Frontal cortex (tissue), 4 donors: ENCODE measurements around the gene MRPL50. TPM values are rescaled to one million over a fixed set of nuclear protein-coding genes. Genes with fewer than 3 reads are reported as not detected.

Source experiments
- DNase-seq, 2 donors: peaks; one replicate each; pipeline ENCODE4 v3.0.0; 2012; ENCODE audit warnings: low spot score in 2 of 2
- FAIRE-seq: peaks from 2 replicates; lab custom pipeline; 2012; peaks lifted over from hg19 to GRCh38; lab: Jason Lieb, UNC
- total RNA-seq: library from RNA; depleted of rRNA; stranded (reverse); fragments of >200 nt; gene quantifications from one replicate; pipeline ENCODE4 v1.2.3, GENCODE V29; 2014
- donor health status: control.
- donor health status: control.
- donor health status: control.

The MRPL50 gene
- 56.3 TPM for total RNA-seq

GRCh38 chr9:101398068-101398929, at the start of gene MRPL50, which contains the start of gene ZNF189:
MRPL50 (minus strand) TSS chr9:101398618; CDS start chr9:101398592, 26 bp downstream.
ZNF189 (plus strand) TSS chr9:101398851; CDS start chr9:101399157, 306 bp downstream.
- peak; percentile 72 to 85 for DNase-seq
- FAIRE-seq = peak; percentile 55

DNA sequence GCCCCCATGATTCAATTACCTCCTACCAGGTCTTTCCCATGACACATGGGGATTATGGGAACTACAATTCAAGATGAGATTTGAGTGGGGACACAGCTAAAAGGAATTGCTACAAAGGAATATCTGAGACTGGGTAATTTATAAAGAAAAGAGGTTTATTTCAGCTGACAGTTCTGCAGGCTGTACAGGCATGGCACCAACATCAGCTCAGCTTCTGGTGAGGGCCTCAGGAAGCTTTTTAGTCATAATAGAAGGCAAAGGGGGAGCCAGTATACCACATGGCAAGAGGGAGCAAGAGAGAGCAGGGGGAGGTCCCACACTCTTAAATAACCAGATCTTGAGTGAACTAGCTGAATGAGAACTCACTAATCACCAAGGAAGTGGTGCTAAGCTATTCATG, 48.3 kb upstream of the MRPL50 start:
- DNase-seq (no peak), FAIRE-seq (no peak)

GRCh38 chr9:101445353-101446029, 47.1 kb upstream of the MRPL50 start:
- FAIRE-seq (no peak), DNase-seq (no peak)

- FAIRE-seq = no peak
- no peak for DNase-seq
These were observed 45.0 kb upstream of the MRPL50 start for GRCh38 chr9:101443364-101443771.

GRCh38 chr9:101442736-101443135, 44.3 kb upstream of the MRPL50 start:
- no peak for FAIRE-seq
- DNase-seq = no peak

GRCh38 chr9:101442318-101442717, 43.9 kb upstream of the MRPL50 start:
- DNase-seq (no peak), FAIRE-seq (no peak)

DNA sequence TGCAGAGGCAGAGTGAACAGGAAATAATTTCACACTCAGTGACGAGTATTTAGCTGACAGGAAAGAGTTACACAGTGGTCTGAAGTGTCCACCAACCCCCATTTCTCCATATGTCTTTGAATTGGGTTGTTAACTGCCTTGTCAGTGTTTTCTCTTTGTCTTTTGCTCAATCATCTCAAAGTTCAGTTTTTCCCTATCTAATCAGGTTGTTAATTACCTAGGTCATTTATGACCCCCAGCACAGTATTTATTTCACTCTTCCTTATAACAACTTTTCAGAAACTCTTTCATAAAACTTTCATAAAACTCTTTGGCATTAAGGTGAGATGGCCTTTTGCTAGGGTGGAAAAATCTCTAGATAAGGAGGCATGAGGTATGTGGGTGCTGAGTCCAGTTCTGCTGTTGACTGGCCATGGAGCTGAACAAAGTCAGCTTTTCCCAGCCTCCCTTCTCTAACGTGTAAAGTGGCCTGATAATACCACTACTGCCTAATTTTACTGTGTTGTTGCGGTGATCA, 42.4 kb upstream of the MRPL50 start:
- DNase-seq (no peak), FAIRE-seq (no peak)

DNA sequence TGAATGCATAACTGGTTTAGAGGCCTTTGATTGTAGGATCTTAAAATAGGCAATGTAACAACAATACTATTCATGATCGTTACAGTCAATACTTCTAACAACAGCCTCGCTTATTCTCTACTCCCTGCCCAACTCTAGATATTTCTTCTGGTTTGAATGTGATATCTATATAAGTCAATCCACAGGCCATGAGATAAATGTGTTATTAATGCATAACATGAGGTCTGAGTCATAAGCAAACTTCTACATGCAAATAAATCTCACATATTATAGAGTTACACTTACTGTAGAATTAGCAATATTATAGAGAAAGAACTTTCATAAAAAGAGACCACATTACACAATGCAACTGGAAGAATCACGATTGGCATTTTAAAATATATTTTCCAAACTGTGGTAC, 40.1 kb upstream of the MRPL50 start:
- DNase-seq (no peak), FAIRE-seq (no peak)

GRCh38 chr9:101437806-101438232, 39.4 kb upstream of the MRPL50 start:
- FAIRE-seq (no peak), DNase-seq (no peak)

DNA sequence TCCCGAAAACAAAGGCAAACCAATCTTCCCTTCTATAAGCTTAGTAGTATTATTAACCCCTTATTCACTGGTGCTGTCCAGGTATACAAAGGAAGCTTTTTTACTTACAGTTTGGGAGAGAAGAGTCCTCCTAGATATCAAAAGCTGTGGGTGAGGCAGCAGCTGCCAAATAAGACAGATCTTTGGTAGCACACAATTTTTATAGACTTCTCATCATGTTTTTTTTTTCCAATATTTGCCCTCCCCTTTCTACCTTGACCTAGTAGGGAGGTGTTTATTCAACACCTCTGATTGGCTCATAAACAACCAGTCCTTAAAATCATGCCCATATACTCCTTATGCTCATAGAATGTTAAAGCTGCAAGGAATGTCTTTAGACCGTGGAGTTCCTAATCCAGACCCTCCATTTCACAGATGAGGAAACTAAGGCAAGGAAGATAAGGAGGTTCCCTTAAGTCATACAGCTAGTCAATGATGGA, 37.2 kb upstream of the MRPL50 start, which contains the start of gene ALDOB:
TSS of gene ALDOB (minus strand) at position 174 of the 479 bp plus-strand sequence. CDS start 4,887 bp downstream, outside the sequence.
- no peak for FAIRE-seq
- DNase-seq = no peak

DNA sequence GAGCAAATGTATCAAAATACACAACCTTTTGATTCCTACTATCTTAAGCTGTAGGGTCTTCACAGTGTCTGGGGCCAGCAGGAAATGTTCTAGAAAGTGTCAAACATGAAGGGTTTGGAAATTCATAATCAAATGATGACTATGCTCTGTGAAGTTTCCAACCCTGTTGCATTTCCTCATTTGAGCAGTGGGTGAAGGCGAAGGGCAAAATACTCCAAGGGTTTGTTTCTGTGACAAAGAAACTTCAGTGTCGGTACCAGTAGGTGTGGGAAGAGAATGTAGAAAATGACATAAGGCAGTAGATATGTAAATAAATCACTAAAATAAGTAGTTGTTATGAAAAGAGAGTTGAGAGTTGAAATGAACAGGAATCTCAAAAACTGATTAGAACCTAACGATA, 36.6 kb upstream of the MRPL50 start:
- no peak for DNase-seq
- no peak for FAIRE-seq

GRCh38 chr9:101433229-101433628, 34.8 kb upstream of the MRPL50 start:
- DNase-seq (no peak), FAIRE-seq (no peak)

- DNase-seq = no peak
- FAIRE-seq = no peak
These were observed 34.3 kb upstream of the MRPL50 start for GRCh38 chr9:101432740-101433139.

DNA sequence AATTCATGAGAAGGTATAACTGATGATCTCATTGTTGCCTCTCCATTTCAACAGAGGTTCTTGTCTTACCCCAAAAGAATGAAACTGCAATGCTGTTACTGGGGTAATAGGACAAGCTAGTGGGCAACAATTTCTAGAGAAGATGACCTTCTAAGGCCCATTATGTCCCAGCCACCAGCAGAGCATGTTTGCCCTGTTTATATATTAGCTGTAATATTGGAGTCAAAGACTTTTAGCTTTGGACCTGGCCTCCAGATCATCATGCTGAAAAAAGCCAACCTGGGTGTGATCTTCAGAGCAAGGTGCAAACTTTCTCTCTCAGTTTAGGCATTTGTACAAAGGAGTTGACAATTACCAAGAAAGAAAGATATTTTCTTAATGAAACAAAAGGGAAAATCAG, 33.8 kb upstream of the MRPL50 start:
- DNase-seq = no peak
- no peak for FAIRE-seq

- DNase-seq (no peak), FAIRE-seq (no peak)
These were observed 31.3 kb upstream of the MRPL50 start for GRCh38 chr9:101429736-101430135.

GRCh38 chr9:101428909-101429308, 30.5 kb upstream of the MRPL50 start:
- no peak for FAIRE-seq
- no peak for DNase-seq

- FAIRE-seq = no peak
- no peak for DNase-seq
These were observed 29.7 kb upstream of the MRPL50 start for GRCh38 chr9:101427957-101428655.

DNA sequence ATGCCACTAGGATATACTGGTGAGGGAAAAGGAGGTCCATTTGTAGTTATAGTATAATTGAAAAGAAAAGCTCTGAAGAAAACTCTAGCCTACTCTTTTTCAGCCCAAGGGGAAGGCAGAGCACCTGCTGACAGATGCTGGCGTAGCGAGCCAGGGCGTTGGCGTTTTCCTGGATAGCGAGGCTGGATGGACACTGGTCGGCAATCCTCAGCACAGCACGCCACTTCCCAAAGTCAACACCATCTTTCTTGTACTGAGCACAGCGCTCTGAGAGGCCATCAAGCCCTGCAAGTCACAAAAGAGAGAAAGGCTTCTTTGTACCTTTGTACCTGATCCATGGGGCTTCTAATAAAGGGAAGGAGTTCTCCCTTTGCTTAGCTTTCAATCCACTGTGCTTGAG, 28.9 kb upstream of the MRPL50 start:
- DNase-seq (no peak), FAIRE-seq (no peak)

DNA sequence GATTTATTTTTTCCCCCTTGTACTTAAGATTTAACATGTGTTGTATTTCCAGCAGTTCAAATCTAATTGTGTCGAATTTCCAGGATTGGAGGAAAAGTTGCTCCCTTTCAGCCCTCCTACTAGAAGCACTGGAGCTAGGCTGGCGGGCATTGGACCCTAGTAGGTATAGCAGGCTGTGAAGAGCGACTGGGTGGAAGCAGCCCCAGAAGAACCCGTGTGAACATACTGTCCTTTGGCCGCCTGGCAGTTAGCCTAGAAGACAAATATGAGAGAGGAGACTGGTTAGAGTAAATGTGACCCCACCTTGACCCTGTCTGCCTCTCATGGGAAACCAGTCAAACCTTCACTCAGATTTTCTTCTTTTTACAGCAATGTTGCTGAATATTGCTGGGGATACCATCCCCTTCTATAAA, 23.2 kb upstream of the MRPL50 start:
- DNase-seq = no peak
- FAIRE-seq = no peak

DNA sequence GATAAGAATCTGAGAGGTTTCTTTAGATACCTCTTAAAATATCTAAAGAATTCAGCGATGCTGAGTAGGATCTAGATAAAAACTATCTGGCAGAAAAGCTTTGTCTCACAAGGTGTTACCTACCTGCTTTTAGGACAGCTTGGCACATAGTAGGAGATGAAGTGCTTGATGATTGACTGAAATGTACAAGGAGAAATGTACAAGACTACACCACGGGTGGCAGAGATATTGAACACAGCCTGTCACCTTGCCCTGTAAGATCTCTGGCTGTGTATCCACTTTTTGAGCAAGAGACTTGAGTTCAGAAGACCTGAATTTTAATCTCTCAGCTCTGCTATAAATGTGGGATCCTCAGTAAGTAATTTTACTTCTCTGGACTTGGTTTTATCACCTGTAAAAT, 21.4 kb upstream of the MRPL50 start:
- FAIRE-seq (no peak), DNase-seq (no peak)
